Measurements from ENCODE around the gene CIZ1. TPM values are rescaled to one million over a fixed set of nuclear protein-coding genes. Genes with fewer than 3 reads are reported as not detected.

CIZ1 gene
- total and polyA plus RNA-seq, 2 of the 13 experiments (the other 11 are each of a cell fraction or from before 2014, with no cell fraction given): 30.6 to 50.3 TPM

DNA sequence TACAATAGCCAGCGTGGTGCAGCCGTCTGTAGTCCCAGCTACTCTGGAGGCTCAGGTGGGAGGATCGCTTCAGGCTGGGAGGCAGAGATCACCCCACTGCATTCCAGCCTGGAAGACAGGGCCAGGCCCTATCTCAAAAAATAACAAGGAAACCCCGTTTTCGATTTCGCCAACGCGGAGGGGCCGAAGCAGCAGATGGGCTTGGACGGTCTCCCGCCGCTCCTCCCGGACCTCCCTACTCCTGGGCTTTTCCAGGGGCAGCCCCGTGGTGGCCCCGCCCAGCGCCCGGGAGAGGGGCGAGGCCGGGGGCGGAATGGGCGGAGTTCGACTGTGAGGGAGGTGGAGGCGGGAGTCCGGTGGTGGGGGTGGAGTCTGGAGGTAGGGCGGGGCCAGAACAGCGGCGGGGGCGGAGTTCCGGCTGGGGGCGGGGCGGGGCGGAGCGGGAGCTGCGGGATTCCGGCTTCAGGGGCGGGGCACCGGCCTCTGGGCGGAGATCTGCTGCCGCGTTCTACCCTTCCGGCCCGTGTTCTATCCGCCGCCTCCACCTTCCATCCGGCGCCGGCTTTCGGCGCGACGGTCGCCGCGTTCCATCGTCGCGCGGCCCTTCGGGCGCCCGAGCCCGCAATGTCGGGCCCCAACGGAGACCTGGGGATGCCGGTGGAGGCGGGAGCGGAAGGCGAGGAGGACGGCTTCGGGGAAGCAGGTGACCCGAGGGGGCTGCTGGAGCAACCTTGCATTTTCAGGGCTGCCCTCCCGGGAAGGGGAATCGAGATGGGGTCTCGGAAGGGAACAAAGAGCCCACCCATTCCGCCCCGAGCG lies 31.4 kb downstream of the CIZ1 start, which contains the start of gene BBLN (continued):
- TF ChIP-seq, protein P1, sequence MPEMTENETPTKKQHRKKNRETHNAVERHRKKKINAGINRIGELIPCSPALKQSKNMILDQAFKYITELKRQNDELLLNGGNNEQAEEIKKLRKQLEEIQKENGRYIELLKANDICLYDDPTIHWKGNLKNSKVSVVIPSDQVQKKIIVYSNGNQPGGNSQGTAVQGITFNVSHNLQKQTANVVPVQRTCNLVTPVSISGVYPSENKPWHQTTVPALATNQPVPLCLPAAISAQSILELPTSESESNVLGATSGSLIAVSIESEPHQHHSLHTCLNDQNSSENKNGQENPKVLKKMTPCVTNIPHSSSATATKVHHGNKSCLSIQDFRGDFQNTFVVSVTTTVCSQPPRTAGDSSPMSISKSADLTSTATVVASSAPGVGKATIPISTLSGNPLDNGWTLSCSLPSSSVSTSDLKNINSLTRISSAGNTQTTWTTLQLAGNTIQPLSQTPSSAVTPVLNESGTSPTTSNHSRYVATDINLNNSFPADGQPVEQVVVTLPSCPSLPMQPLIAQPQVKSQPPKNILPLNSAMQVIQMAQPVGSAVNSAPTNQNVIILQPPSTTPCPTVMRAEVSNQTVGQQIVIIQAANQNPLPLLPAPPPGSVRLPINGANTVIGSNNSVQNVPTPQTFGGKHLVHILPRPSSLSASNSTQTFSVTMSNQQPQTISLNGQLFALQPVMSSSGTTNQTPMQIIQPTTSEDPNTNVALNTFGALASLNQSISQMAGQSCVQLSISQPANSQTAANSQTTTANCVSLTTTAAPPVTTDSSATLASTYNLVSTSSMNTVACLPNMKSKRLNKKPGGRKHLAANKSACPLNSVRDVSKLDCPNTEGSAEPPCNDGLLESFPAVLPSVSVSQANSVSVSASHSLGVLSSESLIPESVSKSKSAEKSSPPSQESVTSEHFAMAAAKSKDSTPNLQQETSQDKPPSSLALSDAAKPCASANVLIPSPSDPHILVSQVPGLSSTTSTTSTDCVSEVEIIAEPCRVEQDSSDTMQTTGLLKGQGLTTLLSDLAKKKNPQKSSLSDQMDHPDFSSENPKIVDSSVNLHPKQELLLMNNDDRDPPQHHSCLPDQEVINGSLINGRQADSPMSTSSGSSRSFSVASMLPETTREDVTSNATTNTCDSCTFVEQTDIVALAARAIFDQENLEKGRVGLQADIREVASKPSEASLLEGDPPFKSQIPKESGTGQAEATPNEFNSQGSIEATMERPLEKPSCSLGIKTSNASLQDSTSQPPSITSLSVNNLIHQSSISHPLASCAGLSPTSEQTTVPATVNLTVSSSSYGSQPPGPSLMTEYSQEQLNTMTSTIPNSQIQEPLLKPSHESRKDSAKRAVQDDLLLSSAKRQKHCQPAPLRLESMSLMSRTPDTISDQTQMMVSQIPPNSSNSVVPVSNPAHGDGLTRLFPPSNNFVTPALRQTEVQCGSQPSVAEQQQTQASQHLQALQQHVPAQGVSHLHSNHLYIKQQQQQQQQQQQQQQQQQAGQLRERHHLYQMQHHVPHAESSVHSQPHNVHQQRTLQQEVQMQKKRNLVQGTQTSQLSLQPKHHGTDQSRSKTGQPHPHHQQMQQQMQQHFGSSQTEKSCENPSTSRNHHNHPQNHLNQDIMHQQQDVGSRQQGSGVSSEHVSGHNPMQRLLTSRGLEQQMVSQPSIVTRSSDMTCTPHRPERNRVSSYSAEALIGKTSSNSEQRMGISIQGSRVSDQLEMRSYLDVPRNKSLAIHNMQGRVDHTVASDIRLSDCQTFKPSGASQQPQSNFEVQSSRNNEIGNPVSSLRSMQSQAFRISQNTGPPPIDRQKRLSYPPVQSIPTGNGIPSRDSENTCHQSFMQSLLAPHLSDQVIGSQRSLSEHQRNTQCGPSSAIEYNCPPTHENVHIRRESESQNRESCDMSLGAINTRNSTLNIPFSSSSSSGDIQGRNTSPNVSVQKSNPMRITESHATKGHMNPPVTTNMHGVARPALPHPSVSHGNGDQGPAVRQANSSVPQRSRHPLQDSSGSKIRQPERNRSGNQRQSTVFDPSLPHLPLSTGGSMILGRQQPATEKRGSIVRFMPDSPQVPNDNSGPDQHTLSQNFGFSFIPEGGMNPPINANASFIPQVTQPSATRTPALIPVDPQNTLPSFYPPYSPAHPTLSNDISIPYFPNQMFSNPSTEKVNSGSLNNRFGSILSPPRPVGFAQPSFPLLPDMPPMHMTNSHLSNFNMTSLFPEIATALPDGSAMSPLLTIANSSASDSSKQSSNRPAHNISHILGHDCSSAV (CRISPR knock-in tag; IDR thresholded peaks at IDR 0.05; ENCODE audit: borderline replicate concordance): no peak
- TF ChIP-seq ZSCAN25 (CRISPR knock-in tag; IDR thresholded peaks at IDR 0.05) (no peak; the same call in 1 of the 2 replicates), AKAP8 (CRISPR knock-in tag; IDR thresholded peaks at IDR 0.05) (0 out of 2 replicates have a peak, but pooled peaks have one; percentile 5), ZNF550 (CRISPR knock-in tag; IDR thresholded peaks at IDR 0.05; ENCODE audit: borderline replicate concordance) (no peak), TMF1 (CRISPR knock-in tag; IDR thresholded peaks at IDR 0.05; ENCODE audit: low read depth) (peak; percentile 67; the same call in 1 of the 2 replicates), RFXAP (CRISPR knock-in tag; IDR thresholded peaks at IDR 0.05; ENCODE audit: borderline replicate concordance) (peak; percentile 51; the same call in 1 of the 2 replicates), MTA1 (CRISPR knock-in tag; IDR thresholded peaks at IDR 0.05; ENCODE audit: borderline replicate concordance) (no peak), ZNF788 (CRISPR knock-in tag; IDR thresholded peaks at IDR 0.05; ENCODE audit: borderline replicate concordance) (peak; percentile 67; the same call in 1 of the 2 replicates), ZNF205 (CRISPR knock-in tag; IDR thresholded peaks at IDR 0.05) (peak; percentile 12; the same call in 1 of the 2 replicates), TP53 (CRISPR knock-in tag; conservative IDR thresholded peaks at IDR 0.05) (no peak), SOX6 (IDR thresholded peaks at IDR 0.05) (no peak), SOX6 (CRISPR knock-in tag; IDR thresholded peaks at IDR 0.05) (peak; percentile 18; the same call in 1 of the 2 replicates), ZNF879 (CRISPR knock-in tag; IDR thresholded peaks at IDR 0.05) (no peak), RAD21 (CRISPR knock-in tag; IDR thresholded peaks at IDR 0.05) (0 out of 2 replicates have a peak, but pooled peaks have one; percentile 6), ZNF496 (CRISPR knock-in tag; IDR thresholded peaks at IDR 0.05; ENCODE audit: insufficient replicate concordance) (no peak), ZNF709 (CRISPR knock-in tag; IDR thresholded peaks at IDR 0.05) (peak; percentile 83)
- TF ChIP-seq, protein P2, sequence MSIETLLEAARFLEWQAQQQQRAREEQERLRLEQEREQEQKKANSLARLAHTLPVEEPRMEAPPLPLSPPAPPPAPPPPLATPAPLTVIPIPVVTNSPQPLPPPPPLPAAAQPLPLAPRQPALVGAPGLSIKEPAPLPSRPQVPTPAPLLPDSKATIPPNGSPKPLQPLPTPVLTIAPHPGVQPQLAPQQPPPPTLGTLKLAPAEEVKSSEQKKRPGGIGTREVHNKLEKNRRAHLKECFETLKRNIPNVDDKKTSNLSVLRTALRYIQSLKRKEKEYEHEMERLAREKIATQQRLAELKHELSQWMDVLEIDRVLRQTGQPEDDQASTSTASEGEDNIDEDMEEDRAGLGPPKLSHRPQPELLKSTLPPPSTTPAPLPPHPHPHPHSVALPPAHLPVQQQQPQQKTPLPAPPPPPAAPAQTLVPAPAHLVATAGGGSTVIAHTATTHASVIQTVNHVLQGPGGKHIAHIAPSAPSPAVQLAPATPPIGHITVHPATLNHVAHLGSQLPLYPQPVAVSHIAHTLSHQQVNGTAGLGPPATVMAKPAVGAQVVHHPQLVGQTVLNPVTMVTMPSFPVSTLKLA (IDR thresholded peaks at IDR 0.05): no peak
- TF ChIP-seq, protein P3, sequence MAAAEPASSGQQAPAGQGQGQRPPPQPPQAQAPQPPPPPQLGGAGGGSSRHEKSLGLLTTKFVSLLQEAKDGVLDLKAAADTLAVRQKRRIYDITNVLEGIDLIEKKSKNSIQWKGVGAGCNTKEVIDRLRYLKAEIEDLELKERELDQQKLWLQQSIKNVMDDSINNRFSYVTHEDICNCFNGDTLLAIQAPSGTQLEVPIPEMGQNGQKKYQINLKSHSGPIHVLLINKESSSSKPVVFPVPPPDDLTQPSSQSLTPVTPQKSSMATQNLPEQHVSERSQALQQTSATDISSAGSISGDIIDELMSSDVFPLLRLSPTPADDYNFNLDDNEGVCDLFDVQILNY (CRISPR knock-in tag; conservative IDR thresholded peaks at IDR 0.05): 0 out of 2 replicates have a peak, but pooled peaks have one; percentile 44

Measured in HepG2 (cell line).